SK-N-SH treated with all-trans-retinoic acid at 6 μM for 48 hours (cell line): ENCODE data around the gene FPR2.

Experiments used
- ATAC-seq: fragments of 200-7000 bp; cut with Tn5 transposase; 3 replicates; pipeline ENCODE4 v1.9.1; 2020; ENCODE audit warnings: mild to moderate bottlenecking, moderate library complexity
- BACH2 ChIP-seq: fragments of 250-450 bp; sonication (Bioruptor Pico); IDR thresholded peaks from 2 replicates; pipeline ENCODE4 v1.9.0; 2021; ENCODE audit warnings: mild to moderate bottlenecking, borderline replicate concordance
- CSDC2 ChIP-seq: fragments of 250-450 bp; sonication (Bioruptor Pico); IDR thresholded peaks from 2 replicates; pipeline ENCODE4 v1.5.0; 2020; ENCODE audit warnings: mild to moderate bottlenecking, moderate library complexity
- ESRRG ChIP-seq: fragments of 250-450 bp; sonication (Bioruptor Pico); IDR thresholded peaks from 2 replicates; pipeline ENCODE4 v1.6.1; 2021; ENCODE audit warnings: mild to moderate bottlenecking
- GLIS3 ChIP-seq: fragments of 250-450 bp; sonication (Bioruptor Pico); IDR thresholded peaks from 2 replicates; pipeline ENCODE4 v1.5.0; 2020; ENCODE audit warnings: mild to moderate bottlenecking, moderate library complexity
- ISL1 ChIP-seq: fragments of 250-450 bp; sonication (Bioruptor Pico); IDR thresholded peaks from 2 replicates; pipeline ENCODE4 v2.1.2; 2022; ENCODE audit warnings: mild to moderate bottlenecking, moderate library complexity
- OSR1 ChIP-seq: fragments of 250-450 bp; sonication (Bioruptor Pico); IDR thresholded peaks from 2 replicates; pipeline ENCODE4 v1.8.0; 2022; ENCODE audit warnings: moderate library complexity, mild to moderate bottlenecking, inconsistent platforms
- PPARA ChIP-seq: fragments of 250-450 bp; sonication (Bioruptor Pico); IDR thresholded peaks from 2 replicates; pipeline ENCODE4 v1.5.0; 2020; ENCODE audit warnings: mild to moderate bottlenecking, borderline replicate concordance
- RARB ChIP-seq: fragments of 250-450 bp; sonication (Bioruptor Pico); IDR thresholded peaks from 2 replicates; pipeline ENCODE4 v1.8.0; 2021; ENCODE audit warnings: mild to moderate bottlenecking, moderate library complexity
- SNAI2 ChIP-seq: fragments of 250-450 bp; sonication (Bioruptor Pico); IDR thresholded peaks from 2 replicates; pipeline ENCODE4 v1.5.0; 2020; ENCODE audit warnings: mild to moderate bottlenecking, moderate library complexity
- TCF4 ChIP-seq: fragments of 250-450 bp; sonication (Bioruptor Pico); IDR thresholded peaks from 2 replicates; pipeline ENCODE4 v1.8.0; 2021; ENCODE audit warnings: mild to moderate bottlenecking, moderate library complexity, borderline replicate concordance
- TOX ChIP-seq: fragments of 250-450 bp; sonication (Bioruptor Pico); IDR thresholded peaks from 2 replicates; pipeline ENCODE4 v1.8.0; 2021; ENCODE audit warnings: mild to moderate bottlenecking, moderate library complexity, borderline replicate concordance
- ZC3H10 ChIP-seq: fragments of 250-450 bp; sonication (Bioruptor Pico); IDR thresholded peaks from 2 replicates; pipeline ENCODE4 v1.5.1; 2021; ENCODE audit warnings: mild to moderate bottlenecking, moderate library complexity
- ZFP3 ChIP-seq: fragments of 250-450 bp; sonication (Bioruptor Pico); IDR thresholded peaks from 2 replicates; pipeline ENCODE4 v1.5.0; 2020; ENCODE audit warnings: mild to moderate bottlenecking, moderate library complexity
- ZFP30 ChIP-seq: fragments of 450-650 bp; formaldehyde crosslinking; IDR thresholded peaks from 2 replicates; pipeline ENCODE4 v1.5.0; 2022; ENCODE audit warnings: mild to moderate bottlenecking, moderate library complexity
- ZNF565 ChIP-seq: fragments of 450-650 bp; formaldehyde crosslinking; conservative IDR thresholded peaks from 2 replicates; pipeline ENCODE4 v1.5.0; 2020; ENCODE audit warnings: low read depth, mild to moderate bottlenecking, moderate library complexity
- ZNF70 ChIP-seq: fragments of 450-650 bp; formaldehyde crosslinking; IDR thresholded peaks from 2 replicates; pipeline ENCODE4 v1.5.0; 2020; ENCODE audit warnings: mild to moderate bottlenecking, moderate library complexity
- ZNF8 ChIP-seq: fragments of 450-650 bp; formaldehyde crosslinking; IDR thresholded peaks from 2 replicates; pipeline ENCODE4 v1.5.0; 2020; ENCODE audit warnings: mild to moderate bottlenecking, moderate library complexity
- TF ChIP-seq, protein P1 (sequence below): fragments of 250-450 bp; sonication (Bioruptor Pico); IDR thresholded peaks from 2 replicates; pipeline ENCODE4 v1.5.1; 2020; ENCODE audit warnings: low read depth, mild to moderate bottlenecking, moderate library complexity
- TF ChIP-seq, protein P2 (sequence below): fragments of 250-450 bp; sonication (Bioruptor Pico); IDR thresholded peaks from 2 replicates; pipeline ENCODE4 v1.5.1; 2021; ENCODE audit warnings: mild to moderate bottlenecking, moderate library complexity
- TF ChIP-seq, protein P3 (sequence below): fragments of 250-450 bp; sonication (Bioruptor Pico); IDR thresholded peaks from 2 replicates; pipeline ENCODE4 v1.5.0; 2020; ENCODE audit warnings: mild to moderate bottlenecking, moderate library complexity
- TF ChIP-seq, protein P4 (sequence below): fragments of 250-450 bp; sonication (Bioruptor Pico); IDR thresholded peaks from 2 replicates; pipeline ENCODE4 v1.8.0; 2020; ENCODE audit warnings: mild to moderate bottlenecking, moderate library complexity, borderline replicate concordance

FPR2 gene

DNA sequence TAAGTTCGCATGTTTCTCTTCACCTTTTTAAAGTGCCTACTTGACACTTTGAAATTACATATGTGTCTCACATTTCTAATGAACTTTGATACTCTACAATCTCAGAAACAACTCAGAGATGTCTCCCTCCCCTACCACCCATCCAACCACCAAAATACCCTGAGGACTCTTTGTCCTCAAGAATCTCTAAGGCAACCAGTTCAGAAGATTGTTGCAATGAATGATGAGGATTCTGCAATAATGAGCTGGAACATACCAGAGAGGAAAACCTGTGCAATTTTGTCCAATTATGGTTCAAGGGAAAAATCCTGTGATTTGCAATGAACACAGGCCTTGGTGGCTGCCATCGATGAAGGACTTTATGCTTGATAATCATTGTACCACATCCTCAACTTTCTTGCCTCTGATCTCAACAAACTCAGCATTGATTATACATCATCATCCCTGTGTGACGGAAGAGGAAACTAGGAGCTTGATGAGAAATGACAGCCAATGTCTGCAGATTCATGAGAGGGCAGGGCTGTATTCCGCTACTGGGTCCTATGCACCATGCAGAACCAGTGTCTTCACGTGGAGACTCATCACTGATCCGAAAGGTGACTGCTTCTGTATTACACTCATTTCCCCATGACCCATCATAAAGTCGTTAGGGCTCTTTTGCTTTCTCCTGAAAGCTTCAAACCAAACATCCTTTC lies 10.4 kb upstream of the FPR2 start:
- no peak for ATAC-seq

DNA sequence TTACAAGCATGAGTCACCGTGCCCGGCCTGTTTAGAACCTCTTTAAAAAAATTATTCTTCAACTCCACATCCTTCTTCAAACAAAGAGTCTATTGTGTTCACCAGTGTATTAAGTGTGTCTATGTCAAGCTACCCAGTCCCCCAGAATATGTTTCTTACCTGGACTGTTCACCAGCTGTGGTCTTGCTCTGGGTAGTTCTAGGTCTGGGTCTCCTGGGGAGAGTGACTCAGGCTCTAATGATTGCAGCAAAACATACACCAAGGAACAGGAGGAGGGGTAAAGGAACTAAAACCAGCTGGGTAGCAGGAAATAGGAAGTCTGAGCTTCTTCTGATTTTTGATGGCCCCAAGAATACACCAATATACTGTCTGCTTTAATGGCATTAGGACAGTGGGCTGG lies 9.3 kb upstream of the FPR2 start, which contains the start of gene FPR1:
Gene FPR1, minus strand, starts transcription at position 224 of the 400 bp plus-strand sequence. CDS start 4,884 bp downstream, outside the sequence.
- TF ChIP-seq ZNF8 (CRISPR knock-in tag) (no peak), ZNF565 (CRISPR knock-in tag) (no peak), BACH2 (CRISPR knock-in tag) (no peak), OSR1 (CRISPR knock-in tag) (no peak), TOX (CRISPR knock-in tag) (no peak), PPARA (CRISPR knock-in tag) (no peak), RARB (CRISPR knock-in tag) (no peak), ZFP30 (CRISPR knock-in tag) (no peak), ZNF70 (CRISPR knock-in tag) (no peak), ZFP3 (no peak), SNAI2 (no peak), CSDC2 (CRISPR knock-in tag) (no peak), GLIS3 (CRISPR knock-in tag) (no peak), TCF4 (CRISPR knock-in tag) (no peak)
- TF ChIP-seq, protein P1, sequence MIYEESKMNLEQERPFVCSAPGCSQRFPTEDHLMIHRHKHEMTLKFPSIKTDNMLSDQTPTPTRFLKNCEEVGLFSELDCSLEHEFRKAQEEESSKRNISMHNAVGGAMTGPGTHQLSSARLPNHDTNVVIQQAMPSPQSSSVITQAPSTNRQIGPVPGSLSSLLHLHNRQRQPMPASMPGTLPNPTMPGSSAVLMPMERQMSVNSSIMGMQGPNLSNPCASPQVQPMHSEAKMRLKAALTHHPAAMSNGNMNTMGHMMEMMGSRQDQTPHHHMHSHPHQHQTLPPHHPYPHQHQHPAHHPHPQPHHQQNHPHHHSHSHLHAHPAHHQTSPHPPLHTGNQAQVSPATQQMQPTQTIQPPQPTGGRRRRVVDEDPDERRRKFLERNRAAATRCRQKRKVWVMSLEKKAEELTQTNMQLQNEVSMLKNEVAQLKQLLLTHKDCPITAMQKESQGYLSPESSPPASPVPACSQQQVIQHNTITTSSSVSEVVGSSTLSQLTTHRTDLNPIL (CRISPR knock-in tag): no peak
- TF ChIP-seq, protein P2, sequence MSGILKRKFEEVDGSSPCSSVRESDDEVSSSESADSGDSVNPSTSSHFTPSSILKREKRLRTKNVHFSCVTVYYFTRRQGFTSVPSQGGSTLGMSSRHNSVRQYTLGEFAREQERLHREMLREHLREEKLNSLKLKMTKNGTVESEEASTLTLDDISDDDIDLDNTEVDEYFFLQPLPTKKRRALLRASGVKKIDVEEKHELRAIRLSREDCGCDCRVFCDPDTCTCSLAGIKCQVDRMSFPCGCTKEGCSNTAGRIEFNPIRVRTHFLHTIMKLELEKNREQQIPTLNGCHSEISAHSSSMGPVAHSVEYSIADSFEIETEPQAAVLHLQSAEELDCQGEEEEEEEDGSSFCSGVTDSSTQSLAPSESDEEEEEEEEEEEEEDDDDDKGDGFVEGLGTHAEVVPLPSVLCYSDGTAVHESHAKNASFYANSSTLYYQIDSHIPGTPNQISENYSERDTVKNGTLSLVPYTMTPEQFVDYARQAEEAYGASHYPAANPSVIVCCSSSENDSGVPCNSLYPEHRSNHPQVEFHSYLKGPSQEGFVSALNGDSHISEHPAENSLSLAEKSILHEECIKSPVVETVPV (CRISPR knock-in tag): no peak
- TF ChIP-seq, protein P3, sequence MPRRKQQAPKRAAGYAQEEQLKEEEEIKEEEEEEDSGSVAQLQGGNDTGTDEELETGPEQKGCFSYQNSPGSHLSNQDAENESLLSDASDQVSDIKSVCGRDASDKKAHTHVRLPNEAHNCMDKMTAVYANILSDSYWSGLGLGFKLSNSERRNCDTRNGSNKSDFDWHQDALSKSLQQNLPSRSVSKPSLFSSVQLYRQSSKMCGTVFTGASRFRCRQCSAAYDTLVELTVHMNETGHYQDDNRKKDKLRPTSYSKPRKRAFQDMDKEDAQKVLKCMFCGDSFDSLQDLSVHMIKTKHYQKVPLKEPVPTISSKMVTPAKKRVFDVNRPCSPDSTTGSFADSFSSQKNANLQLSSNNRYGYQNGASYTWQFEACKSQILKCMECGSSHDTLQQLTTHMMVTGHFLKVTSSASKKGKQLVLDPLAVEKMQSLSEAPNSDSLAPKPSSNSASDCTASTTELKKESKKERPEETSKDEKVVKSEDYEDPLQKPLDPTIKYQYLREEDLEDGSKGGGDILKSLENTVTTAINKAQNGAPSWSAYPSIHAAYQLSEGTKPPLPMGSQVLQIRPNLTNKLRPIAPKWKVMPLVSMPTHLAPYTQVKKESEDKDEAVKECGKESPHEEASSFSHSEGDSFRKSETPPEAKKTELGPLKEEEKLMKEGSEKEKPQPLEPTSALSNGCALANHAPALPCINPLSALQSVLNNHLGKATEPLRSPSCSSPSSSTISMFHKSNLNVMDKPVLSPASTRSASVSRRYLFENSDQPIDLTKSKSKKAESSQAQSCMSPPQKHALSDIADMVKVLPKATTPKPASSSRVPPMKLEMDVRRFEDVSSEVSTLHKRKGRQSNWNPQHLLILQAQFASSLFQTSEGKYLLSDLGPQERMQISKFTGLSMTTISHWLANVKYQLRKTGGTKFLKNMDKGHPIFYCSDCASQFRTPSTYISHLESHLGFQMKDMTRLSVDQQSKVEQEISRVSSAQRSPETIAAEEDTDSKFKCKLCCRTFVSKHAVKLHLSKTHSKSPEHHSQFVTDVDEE (CRISPR knock-in tag): no peak
- TF ChIP-seq, protein P4, sequence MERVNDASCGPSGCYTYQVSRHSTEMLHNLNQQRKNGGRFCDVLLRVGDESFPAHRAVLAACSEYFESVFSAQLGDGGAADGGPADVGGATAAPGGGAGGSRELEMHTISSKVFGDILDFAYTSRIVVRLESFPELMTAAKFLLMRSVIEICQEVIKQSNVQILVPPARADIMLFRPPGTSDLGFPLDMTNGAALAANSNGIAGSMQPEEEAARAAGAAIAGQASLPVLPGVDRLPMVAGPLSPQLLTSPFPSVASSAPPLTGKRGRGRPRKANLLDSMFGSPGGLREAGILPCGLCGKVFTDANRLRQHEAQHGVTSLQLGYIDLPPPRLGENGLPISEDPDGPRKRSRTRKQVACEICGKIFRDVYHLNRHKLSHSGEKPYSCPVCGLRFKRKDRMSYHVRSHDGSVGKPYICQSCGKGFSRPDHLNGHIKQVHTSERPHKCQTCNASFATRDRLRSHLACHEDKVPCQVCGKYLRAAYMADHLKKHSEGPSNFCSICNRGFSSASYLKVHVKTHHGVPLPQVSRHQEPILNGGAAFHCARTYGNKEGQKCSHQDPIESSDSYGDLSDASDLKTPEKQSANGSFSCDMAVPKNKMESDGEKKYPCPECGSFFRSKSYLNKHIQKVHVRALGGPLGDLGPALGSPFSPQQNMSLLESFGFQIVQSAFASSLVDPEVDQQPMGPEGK (CRISPR knock-in tag): no peak
- no peak for ATAC-seq

More for the DNA sequence above, 10.4 kb upstream of the FPR2 start:
- TF ChIP-seq ZNF8 (CRISPR knock-in tag) (no peak), BACH2 (CRISPR knock-in tag) (no peak), ZFP3 (no peak), OSR1 (CRISPR knock-in tag) (no peak), PPARA (CRISPR knock-in tag) (no peak), ESRRG (CRISPR knock-in tag) (no peak)

DNA sequence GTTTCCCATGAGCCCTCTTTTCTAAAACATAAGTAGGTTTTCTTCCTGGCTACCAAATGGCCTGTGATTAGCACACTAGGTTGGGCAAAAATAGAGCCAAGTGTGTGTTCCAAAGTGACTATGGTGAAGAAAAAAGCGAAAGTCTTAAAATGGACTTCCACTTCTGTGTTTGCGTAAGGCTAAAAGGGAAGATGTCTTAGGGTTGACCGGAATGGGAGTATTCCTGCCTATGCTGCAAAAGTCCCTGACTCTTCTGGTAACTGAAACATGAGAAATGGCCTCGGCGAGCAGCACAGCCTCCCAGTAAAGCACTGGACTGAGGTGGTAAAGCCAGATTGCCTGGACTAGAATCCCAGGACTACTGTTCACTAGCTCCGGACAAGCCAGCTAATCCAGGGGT lies 6.9 kb upstream of the FPR2 start:
- TF ChIP-seq CSDC2 (CRISPR knock-in tag): no peak
- no peak for TF ChIP-seq ISL1 (CRISPR knock-in tag)
- no peak for TF ChIP-seq OSR1 (CRISPR knock-in tag)
- TF ChIP-seq, protein P2 (CRISPR knock-in tag): no peak
- TF ChIP-seq, protein P1 (CRISPR knock-in tag): no peak
- TF ChIP-seq, protein P4 (CRISPR knock-in tag): no peak
- no peak for TF ChIP-seq PPARA (CRISPR knock-in tag)
- no peak for TF ChIP-seq ZFP30 (CRISPR knock-in tag)
- TF ChIP-seq ZC3H10 (CRISPR knock-in tag): no peak
- ATAC-seq: no peak
